Fibroblast of villous mesenchyme (primary cell): ENCODE measurements around the gene HPCA. TPM values are rescaled to one million over a fixed set of nuclear protein-coding genes. Genes with fewer than 3 reads are reported as not detected.
"Not testable (repeated sequence)": the region's sequence is repeated elsewhere in the genome, so short reads cannot be mapped to it uniquely, and the experiment has no call there.

Source experiments
- DNase-seq: peaks from one replicate; pipeline ENCODE4 v3.0.0-alpha.2; 2010; ENCODE audit warnings: low read depth
- H3K4me3 ChIP-seq: 2 replicates; pipeline ENCODE4 v1.5.1; 2011; ENCODE audit warnings: low read depth, mild to moderate bottlenecking, low read length
- CTCF ChIP-seq: IDR thresholded peaks from 2 replicates; pipeline ENCODE4 v1.5.1; 2012; ENCODE audit warnings: low read depth, mild to moderate bottlenecking, low read length; ENCODE audit not compliant: insufficient read depth
- total RNA-seq: library from RNA; depleted of rRNA; stranded (reverse); fragments of >200 nt; gene quantifications from 2 replicates; pipeline ENCODE4 v1.2.3, GENCODE V29; 2012

The HPCA gene
- total RNA-seq, 1 donor: not detected

- no peak for TF ChIP-seq CTCF
- no peak overlapping the region for H3K4me3 ChIP-seq
- no peak for DNase-seq
These were observed 16.2 kb downstream of the HPCA start for GRCh38 chr1:32902535-32902920.

GRCh38 chr1:32903991-32904785 is 17.9 kb downstream of the HPCA start:
- no peak for DNase-seq
- no peak overlapping the region for H3K4me3 ChIP-seq
- no peak for TF ChIP-seq CTCF

- no peak for DNase-seq
- no peak for TF ChIP-seq CTCF
- H3K4me3 ChIP-seq: no peak overlapping the region
These were observed 18.5 kb downstream of the HPCA start for GRCh38 chr1:32904797-32905196.

DNA sequence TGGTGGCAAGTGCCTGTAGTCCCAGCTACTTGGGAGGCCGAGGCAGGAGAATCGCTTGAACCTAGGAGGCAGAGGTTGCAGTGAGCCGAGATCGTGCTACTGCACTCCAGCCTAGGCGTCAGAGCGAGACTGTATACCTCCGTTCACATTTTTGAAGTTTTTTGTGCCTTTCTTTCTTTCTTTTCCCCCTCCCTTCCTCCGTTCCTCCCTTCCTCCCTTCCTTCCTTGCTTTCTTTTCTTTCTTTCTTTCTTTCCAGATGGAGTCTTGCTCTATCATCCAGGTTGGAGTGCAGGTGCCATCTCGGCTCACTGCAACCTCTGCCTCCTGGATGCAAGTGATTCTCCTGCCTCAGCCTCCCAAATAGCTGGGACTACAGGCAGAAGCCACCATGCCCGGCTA is 19.3 kb downstream of the HPCA start:
- DNase-seq: not testable (repeated sequence)

DNA sequence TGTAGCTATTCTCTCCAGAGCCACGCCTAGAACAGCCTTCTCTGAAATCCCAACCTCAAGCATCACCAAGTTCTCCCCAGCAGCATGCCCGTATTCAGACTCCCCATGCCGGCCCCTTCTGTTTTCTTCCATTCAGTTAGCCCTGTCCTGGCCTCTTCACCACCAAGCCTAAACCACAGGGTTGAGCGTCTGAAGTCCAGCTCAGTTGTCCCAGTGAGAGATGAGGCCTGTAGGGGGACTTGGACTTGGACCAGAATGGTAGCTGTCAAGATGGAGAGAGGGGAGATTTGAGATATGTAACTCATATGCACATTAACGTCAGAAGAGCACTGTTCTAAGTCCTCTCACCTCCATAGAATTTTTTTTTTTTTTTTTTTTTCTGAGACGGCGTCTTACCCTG is 20.4 kb downstream of the HPCA start:
- no peak for DNase-seq
- no peak overlapping the region for H3K4me3 ChIP-seq
- no peak for TF ChIP-seq CTCF

More for the DNA sequence above, 19.3 kb downstream of the HPCA start:
- not testable (repeated sequence) for H3K4me3 ChIP-seq

GRCh38 chr1:32907435-32907834 is 21.1 kb downstream of the HPCA start:
- peak; percentile 44 for DNase-seq
- H3K4me3 ChIP-seq: no peak overlapping the region
- TF ChIP-seq CTCF: no peak

DNA sequence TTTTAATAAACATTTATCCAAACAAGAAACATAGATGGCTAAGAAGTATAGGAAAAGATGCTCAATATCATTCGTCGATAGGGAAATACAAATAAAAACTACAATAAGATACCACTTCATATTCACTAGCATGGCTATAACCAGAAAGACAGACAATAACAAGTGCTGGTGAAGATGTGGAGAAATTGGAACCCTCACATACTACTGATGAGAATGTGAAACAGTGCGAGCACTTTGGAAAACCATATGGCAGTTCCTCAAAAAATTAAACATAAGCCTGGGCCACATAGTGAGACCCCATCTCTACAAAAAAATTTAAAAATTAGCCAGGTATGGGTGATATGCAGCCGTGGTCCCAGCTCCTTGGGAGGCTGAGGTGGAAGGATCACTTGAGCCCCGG is 24.0 kb downstream of the HPCA start:
- no peak for TF ChIP-seq CTCF
- DNase-seq: no peak
- no peak overlapping the region for H3K4me3 ChIP-seq
